Measurements from ENCODE around the gene RABL6. TPM values are rescaled to one million over a fixed set of nuclear protein-coding genes. Genes with fewer than 3 reads are reported as not detected.
"Not testable (repeated sequence)": the region's sequence is repeated elsewhere in the genome, so short reads cannot be mapped to it uniquely, and the experiment has no call there.

Gene RABL6
- total RNA-seq, 4 donors from 2014 or later, result 54.9 to 70.7 (median 61.5) TPM

- no peaks in the 10 kb centered on the region for H3K36me3 ChIP-seq
- no peaks in the 10 kb centered on the region for H3K9me3 ChIP-seq
- H3K27ac ChIP-seq, result no peak overlapping the region
- H3K4me1 ChIP-seq, result peaks cover 12 to 40% (median 18%) of the 10 kb centered on the region in 3 donors
- no peaks in the 10 kb centered on the region for H3K27me3 ChIP-seq
- DNase-seq, result no peak
- intact Hi-C loops (cut with DNase I), result no loop called here
- H3K4me3 ChIP-seq, result no peak overlapping the region
- no peak for TF ChIP-seq POLR2A (IDR thresholded peaks at IDR 0.05)
- WGBS, 2 donors, result 74 to 87% methylated on average over 8 to 11 of the region's 11 CpGs
Measured at GRCh38 chr9:136880651-136881050, 72.9 kb downstream of the RABL6 start.

DNA sequence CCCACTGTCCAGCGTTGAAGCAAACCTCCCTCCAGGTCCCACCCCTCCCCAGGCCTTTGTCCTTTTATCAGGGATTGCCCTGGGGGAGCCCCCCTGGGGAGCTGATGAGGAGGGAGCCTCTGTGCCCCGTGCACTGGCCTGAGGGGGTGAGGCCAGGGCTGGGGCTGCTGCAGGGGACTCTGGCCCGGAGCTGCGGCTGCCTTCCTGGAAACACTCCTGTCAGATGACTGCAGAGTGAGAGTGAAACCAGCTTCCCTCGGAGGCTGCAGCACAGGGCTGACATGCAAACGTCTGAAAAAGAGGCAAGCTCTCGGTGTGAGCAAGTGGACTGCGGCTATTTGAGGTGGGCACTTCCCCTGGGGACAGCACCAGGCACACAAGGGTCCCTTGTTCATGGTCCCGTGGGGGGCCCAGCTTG lies 74.0 kb downstream of the RABL6 start:
- Histone ChIP-seq H3K36me3 (no peaks in the 10 kb centered on the region), H3K27ac (peak overlapping the region; percentile 56 to 87 (median 74)), H3K27me3 (no peaks in the 10 kb centered on the region), H3K4me3 (peak overlapping the region in 3 of 4 donors; percentile 23 to 59 (median 31)), H3K9me3 (no peaks in the 10 kb centered on the region), H3K4me1 (peaks cover 14 to 40% (median 20%) of the 10 kb centered on the region in 3 donors)
- TF ChIP-seq POLR2A (IDR thresholded peaks at IDR 0.05), result no peak
- intact Hi-C loops (cut with DNase I), result no loop called here
- WGBS, 2 donors, result 33% methylated on average over 1 of the region's 9 CpGs; no CpG with 5 or more reads in 1 of the 2 donors
- DNase-seq, result no peak

- no peak for DNase-seq
- Histone ChIP-seq H3K9me3 (no peaks in the 10 kb centered on the region), H3K27me3 (no peaks in the 10 kb centered on the region), H3K4me3 (peak overlapping the region in 3 of 4 donors; percentile 23 to 59 (median 31)), H3K27ac (peak overlapping the region; percentile 56 to 87 (median 74)), H3K4me1 (peaks cover 20 to 47% (median 23%) of the 10 kb centered on the region in 3 donors), H3K36me3 (no peaks in the 10 kb centered on the region)
- TF ChIP-seq POLR2A (IDR thresholded peaks at IDR 0.05) (no peak), CTCF (IDR thresholded peaks at IDR 0.05) (peak in 2 of 6 experiments; percentile 8 to 37)
- WGBS, 2 donors, result 4 to 16% methylated on average over 6 to 18 of the region's 19 CpGs
- intact Hi-C loops (cut with DNase I), result no loop called here
Measured at GRCh38 chr9:136882109-136882946, 74.6 kb downstream of the RABL6 start.

DNA sequence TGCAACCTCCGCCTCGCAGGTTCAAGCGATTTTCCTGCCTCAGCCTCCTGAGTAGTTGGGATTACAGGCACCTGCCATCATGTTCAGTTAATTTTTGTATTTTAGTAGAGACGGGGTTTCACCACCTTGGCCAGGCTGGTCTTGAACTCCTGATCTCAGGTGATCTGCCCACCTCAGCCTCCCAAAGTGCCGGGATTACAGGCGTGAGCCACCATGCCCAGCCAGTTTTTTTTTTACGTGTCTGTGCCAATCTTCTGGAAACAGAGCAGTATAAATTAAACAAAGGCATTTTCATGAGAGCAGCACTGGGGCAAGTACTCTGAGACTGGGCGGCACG lies 75.2 kb downstream of the RABL6 start:
- H3K9me3 ChIP-seq; intact Hi-C loops (cut with DNase I); DNase-seq; H3K36me3 ChIP-seq; H3K27me3 ChIP-seq: not testable (repeated sequence)
- Histone ChIP-seq H3K27ac (peak overlapping the region; percentile 56 to 87 (median 74)), H3K4me3 (peak overlapping the region in 2 of 4 donors; percentile 31 to 59), H3K4me1 (peaks cover 26 to 52% (median 28%) of the 10 kb centered on the region in 3 donors)
- 37 to 40% methylated on average over 7 to 9 of the region's 9 CpGs for WGBS, 2 donors

DNA sequence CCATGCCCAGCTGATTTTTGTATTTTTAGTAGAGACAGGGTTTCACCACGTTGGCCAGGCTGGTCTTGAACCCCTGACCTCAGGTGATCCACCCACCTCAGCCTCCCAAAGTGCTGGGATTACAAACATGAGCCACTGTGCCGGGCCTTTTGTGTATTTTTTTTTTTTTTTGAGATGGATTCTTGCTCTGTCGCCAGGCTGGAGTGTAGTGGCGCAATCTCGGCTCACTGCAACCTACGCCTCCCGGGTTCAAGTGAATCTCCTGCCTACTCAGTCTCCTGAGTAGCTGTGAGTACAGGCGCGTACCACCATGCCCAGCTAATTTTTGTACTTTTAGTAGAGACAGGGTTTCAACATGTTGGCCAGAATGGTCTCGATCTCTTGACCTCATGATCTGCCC lies 75.9 kb downstream of the RABL6 start:
- H3K4me3 ChIP-seq; DNase-seq; intact Hi-C loops (cut with DNase I); H3K9me3 ChIP-seq; H3K36me3 ChIP-seq; H3K27me3 ChIP-seq: not testable (repeated sequence)
- Histone ChIP-seq H3K27ac (peak overlapping the region in 2 of 4 donors; percentile 85 to 87), H3K4me1 (peaks cover 26 to 56% (median 28%) of the 10 kb centered on the region in 3 donors)
- 53 to 73% methylated on average over 8 to 10 of the region's 10 CpGs for WGBS, 2 donors

GRCh38 chr9:136885950-136886578 lies 78.3 kb downstream of the RABL6 start, which contains the start of gene TRAF2:
Gene TRAF2, plus strand, starts transcription at chr9:136886516. Its CDS starts 12,225 bp downstream, at chr9:136898741.
- H3K27me3 ChIP-seq, result no peaks in the 10 kb centered on the region
- intact Hi-C loops (cut with DNase I), result no loop called here
- H3K36me3 ChIP-seq, result peaks cover 0 to 7% (median 0%) of the 10 kb centered on the region in 3 donors
- TF ChIP-seq POLR2A (IDR thresholded peaks at IDR 0.05), result peak in 2 of 4 donors; percentile 64 to 66
- peak in 1 of 6 experiments; percentile 12 for TF ChIP-seq CTCF (IDR thresholded peaks at IDR 0.05)
- no CpG with 5 or more reads among the region's 88 CpGs for WGBS, 2 donors
- no peaks in the 10 kb centered on the region for H3K9me3 ChIP-seq
- H3K4me1 ChIP-seq, result peaks cover 26 to 56% (median 28%) of the 10 kb centered on the region in 3 donors
- peak; percentile 85 for DNase-seq
- H3K4me3 ChIP-seq, result peak within 1 kb of the TSS; percentile 80 to 100 (median 98)
- peak within 1 kb of the TSS; percentile 86 to 95 (median 92) for H3K27ac ChIP-seq

Data from esophagus squamous epithelium (tissue), 5 donors.